H9 (cell line): Measurements from ENCODE around the gene HS2ST1. TPM values are rescaled to one million over a fixed set of nuclear protein-coding genes. Genes with fewer than 3 reads are reported as not detected.

Source experiments
- DNase-seq: peaks from one replicate; pipeline ENCODE4 v3.0.0-alpha.2; 2017
- H2AFZ ChIP-seq: one replicate; pipeline ENCODE4 v1.6.1; 2013; ENCODE audit warnings: mild to moderate bottlenecking, low read length, control low read depth, moderate library complexity
- H2AK5ac ChIP-seq: 2 replicates; pipeline ENCODE4 v1.6.1; 2013; ENCODE audit warnings: low read length, control low read depth, mixed read lengths; ENCODE audit not compliant: insufficient read length
- H2BK120ac ChIP-seq: one replicate; pipeline ENCODE4 v1.6.1; 2013; ENCODE audit warnings: low read depth, mild to moderate bottlenecking, low read length, control low read depth, inconsistent platforms; ENCODE audit not compliant: poor library complexity, severe bottlenecking
- H2BK12ac ChIP-seq: 2 replicates; pipeline ENCODE4 v1.6.1; 2013; ENCODE audit warnings: low read length, control low read depth, mixed read lengths, low read depth; ENCODE audit not compliant: insufficient read length
- H2BK15ac ChIP-seq: 2 replicates; pipeline ENCODE4 v1.6.1; 2013; ENCODE audit warnings: low read depth, low read length, control low read depth
- H2BK20ac ChIP-seq: one replicate; pipeline ENCODE4 v1.6.1; 2013; ENCODE audit warnings: low read depth, mild to moderate bottlenecking, low read length, control low read depth, inconsistent platforms; ENCODE audit not compliant: poor library complexity, severe bottlenecking
- H2BK5ac ChIP-seq: 2 replicates; pipeline ENCODE4 v1.6.1; 2013; ENCODE audit warnings: low read length, control low read depth, mixed read lengths; ENCODE audit not compliant: insufficient read length
- H3K14ac ChIP-seq: 2 replicates; pipeline ENCODE4 v1.6.1; 2013; ENCODE audit warnings: low read length, control low read depth; ENCODE audit not compliant: insufficient read depth
- H3K18ac ChIP-seq: 2 replicates; pipeline ENCODE4 v1.6.1; 2013; ENCODE audit warnings: low read depth, mild to moderate bottlenecking, mixed read lengths, low read length, control low read depth; ENCODE audit not compliant: insufficient read length
- H3K23ac ChIP-seq: 2 replicates; pipeline ENCODE4 v1.6.1; 2013; ENCODE audit warnings: low read length, control low read depth, mixed read lengths, low read depth; ENCODE audit not compliant: insufficient read length
- H3K23me2 ChIP-seq: 2 replicates; pipeline ENCODE4 v1.6.1; 2013; ENCODE audit warnings: low read depth, mild to moderate bottlenecking, mixed read lengths, low read length, control low read depth; ENCODE audit not compliant: insufficient read length, poor library complexity, severe bottlenecking
- H3K27ac ChIP-seq: 2 replicates; pipeline ENCODE4 v1.5.1; 2013; ENCODE audit warnings: low read length, control low read depth, mixed read lengths, low read depth; ENCODE audit not compliant: insufficient read length
- H3K27me3 ChIP-seq: 2 replicates; pipeline ENCODE4 v1.6.1; 2013; ENCODE audit warnings: low read length, control low read depth, inconsistent platforms; ENCODE audit not compliant: insufficient read depth
- H3K4ac ChIP-seq: 2 replicates; pipeline ENCODE4 v1.6.1; 2013; ENCODE audit warnings: low read depth, mild to moderate bottlenecking, control low read depth, inconsistent platforms, low read length, moderate library complexity
- H3K4me1 ChIP-seq: 2 replicates; pipeline ENCODE4 v1.6.1; 2013; ENCODE audit warnings: low read length, control low read depth, inconsistent platforms; ENCODE audit not compliant: insufficient read depth
- H3K4me2 ChIP-seq: 2 replicates; pipeline ENCODE4 v1.6.1; 2013; ENCODE audit warnings: low read length, control low read depth, mixed read lengths; ENCODE audit not compliant: insufficient read length, insufficient read depth
- H3K56ac ChIP-seq: 2 replicates; pipeline ENCODE4 v1.6.1; 2013; ENCODE audit warnings: low read depth, mild to moderate bottlenecking, mixed read lengths, low read length, control low read depth; ENCODE audit not compliant: insufficient read length
- H3K79me1 ChIP-seq: 2 replicates; pipeline ENCODE4 v1.6.1; 2013; ENCODE audit warnings: low read depth, mild to moderate bottlenecking, moderate library complexity, low read length, control low read depth, inconsistent platforms; ENCODE audit not compliant: insufficient read depth, poor library complexity, severe bottlenecking
- H3K79me2 ChIP-seq: 2 replicates; pipeline ENCODE4 v1.6.1; 2013; ENCODE audit warnings: low read length, control low read depth, inconsistent platforms; ENCODE audit not compliant: insufficient read depth
- H3K9ac ChIP-seq: 2 replicates; pipeline ENCODE4 v1.6.1; 2013; ENCODE audit warnings: low read length, control low read depth, mixed read lengths; ENCODE audit not compliant: insufficient read length; ENCODE audit errors: extremely low read depth
- H3K9me3 ChIP-seq: one replicate; pipeline ENCODE4 v1.6.1; 2013; ENCODE audit warnings: low read depth, low read length, inconsistent platforms; ENCODE audit not compliant: control insufficient read depth
- H3T11ph ChIP-seq: one replicate; pipeline ENCODE4 v1.6.1; 2013; ENCODE audit warnings: mild to moderate bottlenecking, low read length, control low read depth, inconsistent platforms
- H4K20me1 ChIP-seq: one replicate; pipeline ENCODE4 v1.6.1; 2013; ENCODE audit not compliant: control insufficient read depth, insufficient read length, insufficient read depth
- H4K5ac ChIP-seq: 2 replicates; pipeline ENCODE4 v1.6.1; 2013; ENCODE audit warnings: low read depth, mild to moderate bottlenecking, mixed read lengths, low read length, control low read depth; ENCODE audit not compliant: insufficient read length
- H4K8ac ChIP-seq: replicated peaks from 2 replicates; pipeline ENCODE4 v1.6.1; 2013; ENCODE audit warnings: low read length, control low read depth, mixed read lengths, low read depth; ENCODE audit not compliant: insufficient read length
- H4K91ac ChIP-seq: 2 replicates; pipeline ENCODE4 v1.6.1; 2013; ENCODE audit warnings: low read depth, mild to moderate bottlenecking, moderate library complexity, mixed read lengths, low read length, control low read depth; ENCODE audit not compliant: insufficient read length
- H3K27ac Mint-ChIP-seq, 3 experiments: 2 replicates in 2 of 3; 3 replicates in 1 of 3; pipeline ENCODE4 v1.8.0; 2020 to 2021; ENCODE audit warnings: mixed read lengths in 3 of 3, mild to moderate bottlenecking in 1 of 3, moderate library complexity in 1 of 3
- H3K27me3 Mint-ChIP-seq: 2 replicates; pipeline ENCODE4 v1.8.0; 2021; ENCODE audit warnings: low read depth, mild to moderate bottlenecking, moderate library complexity, mixed read lengths
- H3K36me3 Mint-ChIP-seq, 3 experiments: 2 replicates in 2 of 3; 3 replicates in 1 of 3; pipeline ENCODE4 v1.8.0; 2020 to 2021; ENCODE audit warnings: low read depth in 3 of 3, mixed read lengths in 3 of 3; ENCODE audit not compliant: insufficient read depth in 1 of 3
- H3K4me1 Mint-ChIP-seq, 2 experiments: 2 replicates each; pipeline ENCODE4 v1.8.0; 2020; ENCODE audit warnings: mixed read lengths in 2 of 2
- H3K4me3 Mint-ChIP-seq, 2 experiments: 2 replicates in 1 of 2; 3 replicates in 1 of 2; pipeline ENCODE4 v1.8.0; 2020 to 2021; ENCODE audit warnings: mild to moderate bottlenecking in 2 of 2, mixed read lengths in 2 of 2, moderate library complexity in 1 of 2
- H3K9me3 Mint-ChIP-seq, 2 experiments: 2 replicates in 1 of 2; 3 replicates in 1 of 2; pipeline ENCODE4 v1.8.0; 2020; ENCODE audit warnings: mild to moderate bottlenecking in 2 of 2, mixed read lengths in 2 of 2, moderate library complexity in 1 of 2
- CTCF ChIP-seq: fragments of 200-600 bp; sonication (generic); conservative IDR thresholded peaks from 3 replicates; pipeline ENCODE4 v1.8.0; 2021; ENCODE audit warnings: antibody characterized with exemption, mild to moderate bottlenecking
- total RNA-seq: library from RNA; stranded (reverse); gene quantifications from 2 replicates; pipeline ENCODE4 v1.2.1, GENCODE V29; 2021

HS2ST1 gene
- total RNA-seq, 1 experiment from 2014 or later, result 20.1 TPM

- H3K4me3 Mint-ChIP-seq, result no peak overlapping the region
- no peaks in the 10 kb centered on the region for H3K23me2 ChIP-seq
- H3K18ac ChIP-seq, result no peak overlapping the region
- H3K27ac Mint-ChIP-seq, result peak overlapping the region in 1 of 3 experiments; percentile 57; a peak in 1 of 7 replicates
- H2AK5ac ChIP-seq, result no peak overlapping the region
- no peaks in the 10 kb centered on the region for H3K36me3 Mint-ChIP-seq
- no peak overlapping the region for H3K56ac ChIP-seq
- no peak overlapping the region for H2BK15ac ChIP-seq
- H4K20me1 ChIP-seq, result no peaks in the 10 kb centered on the region
- no peak overlapping the region for H3K4me2 ChIP-seq
- H3K27me3 ChIP-seq, result no peaks in the 10 kb centered on the region
- no peak overlapping the region for H2BK12ac ChIP-seq
- H2BK20ac ChIP-seq, result no peak overlapping the region
- no peaks in the 10 kb centered on the region for H3K9me3 ChIP-seq
- H3K14ac ChIP-seq, result no peak overlapping the region
- no peaks in the 10 kb centered on the region for H3K4me1 ChIP-seq
- H3K4me1 Mint-ChIP-seq, result peaks cover 19% of the 10 kb centered on the region in 2 experiments
- no peaks in the 10 kb centered on the region for H3K9me3 Mint-ChIP-seq
- no peak overlapping the region for H2BK120ac ChIP-seq
- no peak overlapping the region for H4K5ac ChIP-seq
- H2AFZ ChIP-seq, result no peak overlapping the region
- H3K23ac ChIP-seq, result no peak overlapping the region
- no peak overlapping the region for H4K8ac ChIP-seq
- H3K27me3 Mint-ChIP-seq, result no peaks in the 10 kb centered on the region
- no peak overlapping the region for H3K4ac ChIP-seq
- no peak overlapping the region for H3K27ac ChIP-seq
- no peak for DNase-seq
- no peak overlapping the region for H4K91ac ChIP-seq
- no peak for TF ChIP-seq CTCF
- H2BK5ac ChIP-seq, result no peak overlapping the region
- H3K79me1 ChIP-seq, result peaks cover 3% of the 10 kb centered on the region
- no peak overlapping the region for H3K9ac ChIP-seq
- no peak overlapping the region for H3T11ph ChIP-seq
- H3K79me2 ChIP-seq, result peaks cover 6% of the 10 kb centered on the region; the same call in 1 of the 2 replicates
Measured at GRCh38 chr1:86942743-86943142, 28.3 kb downstream of the HS2ST1 start.
